HEK293 (cell line): ENCODE data around the gene EFNB1.

ENCODE experiments used
- FEZF1 ChIP-seq: fragments of 450-650 bp; formaldehyde crosslinking; IDR thresholded peaks from 2 replicates; pipeline ENCODE4 v1.5.1; 2016; ENCODE audit warnings: missing biosample characterization, missing genetic modification characterization
- MYNN ChIP-seq: fragments of 450-650 bp; formaldehyde crosslinking; IDR thresholded peaks from 2 replicates; pipeline ENCODE4 v1.5.1; 2016; ENCODE audit warnings: missing biosample characterization, missing genetic modification characterization, borderline replicate concordance
- PATZ1 ChIP-seq: fragments of 450-650 bp; formaldehyde crosslinking; IDR thresholded peaks from 2 replicates; pipeline ENCODE4 v1.5.1; 2016; ENCODE audit warnings: missing biosample characterization, missing genetic modification characterization
- PRDM4 ChIP-seq: fragments of 450-650 bp; formaldehyde crosslinking; IDR thresholded peaks from 2 replicates; pipeline ENCODE4 v1.5.1; 2017; ENCODE audit warnings: missing biosample characterization, missing genetic modification characterization
- ZBTB8A ChIP-seq: fragments of 450-650 bp; formaldehyde crosslinking; IDR thresholded peaks from 2 replicates; pipeline ENCODE4 v1.5.1; 2016; ENCODE audit warnings: missing biosample characterization, missing genetic modification characterization
- ZNF354C ChIP-seq: fragments of 450-650 bp; formaldehyde crosslinking; IDR thresholded peaks from 2 replicates; pipeline ENCODE4 v1.5.1; 2016; ENCODE audit warnings: missing biosample characterization, missing genetic modification characterization, low read depth, borderline replicate concordance
- ZNF366 ChIP-seq: fragments of 450-650 bp; formaldehyde crosslinking; conservative IDR thresholded peaks from 2 replicates; pipeline ENCODE4 v1.5.1; 2016; ENCODE audit warnings: missing biosample characterization, missing genetic modification characterization
- ZNF391 ChIP-seq: fragments of 450-650 bp; formaldehyde crosslinking; IDR thresholded peaks from 2 replicates; pipeline ENCODE4 v1.5.1; 2016; ENCODE audit warnings: low read depth, missing biosample characterization, missing genetic modification characterization, borderline replicate concordance
- ZNF488 ChIP-seq: fragments of 450-650 bp; formaldehyde crosslinking; IDR thresholded peaks from 2 replicates; pipeline ENCODE4 v1.5.1; 2016; ENCODE audit warnings: missing biosample characterization, missing genetic modification characterization
- ZNF501 ChIP-seq: fragments of 450-650 bp; formaldehyde crosslinking; IDR thresholded peaks from 2 replicates; pipeline ENCODE4 v1.5.1; 2016; ENCODE audit warnings: missing biosample characterization, missing genetic modification characterization
- ZNF514 ChIP-seq: fragments of 450-650 bp; formaldehyde crosslinking; IDR thresholded peaks from 2 replicates; pipeline ENCODE4 v1.5.1; 2016; ENCODE audit warnings: missing biosample characterization, missing genetic modification characterization
- ZNF529 ChIP-seq: fragments of 450-650 bp; formaldehyde crosslinking; IDR thresholded peaks from 2 replicates; pipeline ENCODE4 v1.5.1; 2017; ENCODE audit warnings: missing genetic modification characterization, missing biosample characterization; ENCODE audit not compliant: insufficient replicate concordance
- TF ChIP-seq, protein P1 (sequence below): sonication (generic); formaldehyde crosslinking; IDR thresholded peaks from 2 replicates; pipeline ENCODE4 v1.8.1; 2022; ENCODE audit warnings: mild to moderate bottlenecking, moderate library complexity, missing genetic modification reagents
- TF ChIP-seq, protein P2 (sequence below): fragments of 450-650 bp; formaldehyde crosslinking; IDR thresholded peaks from 2 replicates; pipeline ENCODE4 v1.5.1; 2016; ENCODE audit warnings: missing biosample characterization, missing genetic modification characterization
- TF ChIP-seq, protein P3 (sequence below): fragments of 450-650 bp; formaldehyde crosslinking; IDR thresholded peaks from 2 replicates; pipeline ENCODE4 v1.5.1; 2017; ENCODE audit warnings: missing biosample characterization, missing genetic modification characterization

The EFNB1 gene

DNA sequence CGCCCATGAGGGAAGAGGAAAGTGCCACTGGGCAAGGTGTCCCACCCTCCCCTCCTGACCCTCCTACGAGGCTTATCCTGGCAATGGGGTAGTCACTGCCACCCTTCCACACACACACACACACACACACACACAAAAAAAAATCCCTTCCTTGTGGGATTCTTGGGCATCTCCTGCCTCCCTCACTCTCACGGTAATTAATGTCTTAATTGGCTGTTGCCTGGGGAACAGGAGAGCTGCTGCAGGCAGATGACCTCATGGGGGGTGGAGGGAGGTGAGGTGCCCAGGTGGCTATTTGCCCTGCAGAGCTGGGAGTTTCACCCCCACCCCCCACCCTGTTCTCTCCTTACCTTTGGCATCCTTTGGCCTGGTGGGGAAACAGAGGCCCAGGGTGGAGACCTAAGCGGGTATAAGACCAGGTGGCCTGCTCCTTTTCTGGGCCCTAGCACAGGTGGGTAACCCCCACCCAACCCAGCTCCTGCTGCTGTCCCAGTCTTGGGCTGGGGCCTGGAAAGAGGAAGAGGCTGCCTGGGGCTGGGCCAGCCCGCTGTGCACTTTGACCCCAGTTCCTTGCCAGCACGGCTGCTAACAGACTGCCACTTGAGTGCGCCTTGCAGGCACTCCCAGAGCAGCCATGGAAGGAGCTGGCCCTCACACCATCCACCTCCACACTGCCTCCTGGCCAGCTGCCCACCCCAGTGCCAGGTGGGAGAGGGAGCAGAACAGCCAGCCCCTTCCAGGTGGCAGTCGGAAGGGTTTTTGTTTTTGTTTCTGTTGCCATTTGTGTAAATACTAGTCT, 12.6 kb downstream of the EFNB1 start (continued):
- TF ChIP-seq PRDM4 (tag by site-specific recombination) (no peak), ZNF391 (tag by site-specific recombination) (no peak), ZNF366 (tag by site-specific recombination) (no peak; the same call in 1 of the 2 replicates), ZNF529 (tag by site-specific recombination) (no peak), PATZ1 (no peak), MYNN (tag by site-specific recombination) (no peak), ZNF514 (tag by site-specific recombination) (no peak), FEZF1 (no peak), ZNF501 (tag by site-specific recombination) (no peak), ZNF488 (tag by site-specific recombination) (no peak), ZNF354C (tag by site-specific recombination) (no peak), ZBTB8A (tag by site-specific recombination) (no peak)
- TF ChIP-seq, protein P1, sequence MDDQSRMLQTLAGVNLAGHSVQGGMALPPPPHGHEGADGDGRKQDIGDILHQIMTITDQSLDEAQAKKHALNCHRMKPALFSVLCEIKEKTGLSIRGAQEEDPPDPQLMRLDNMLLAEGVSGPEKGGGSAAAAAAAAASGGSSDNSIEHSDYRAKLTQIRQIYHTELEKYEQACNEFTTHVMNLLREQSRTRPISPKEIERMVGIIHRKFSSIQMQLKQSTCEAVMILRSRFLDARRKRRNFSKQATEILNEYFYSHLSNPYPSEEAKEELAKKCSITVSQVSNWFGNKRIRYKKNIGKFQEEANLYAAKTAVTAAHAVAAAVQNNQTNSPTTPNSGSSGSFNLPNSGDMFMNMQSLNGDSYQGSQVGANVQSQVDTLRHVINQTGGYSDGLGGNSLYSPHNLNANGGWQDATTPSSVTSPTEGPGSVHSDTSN = no peak
- TF ChIP-seq, protein P2, sequence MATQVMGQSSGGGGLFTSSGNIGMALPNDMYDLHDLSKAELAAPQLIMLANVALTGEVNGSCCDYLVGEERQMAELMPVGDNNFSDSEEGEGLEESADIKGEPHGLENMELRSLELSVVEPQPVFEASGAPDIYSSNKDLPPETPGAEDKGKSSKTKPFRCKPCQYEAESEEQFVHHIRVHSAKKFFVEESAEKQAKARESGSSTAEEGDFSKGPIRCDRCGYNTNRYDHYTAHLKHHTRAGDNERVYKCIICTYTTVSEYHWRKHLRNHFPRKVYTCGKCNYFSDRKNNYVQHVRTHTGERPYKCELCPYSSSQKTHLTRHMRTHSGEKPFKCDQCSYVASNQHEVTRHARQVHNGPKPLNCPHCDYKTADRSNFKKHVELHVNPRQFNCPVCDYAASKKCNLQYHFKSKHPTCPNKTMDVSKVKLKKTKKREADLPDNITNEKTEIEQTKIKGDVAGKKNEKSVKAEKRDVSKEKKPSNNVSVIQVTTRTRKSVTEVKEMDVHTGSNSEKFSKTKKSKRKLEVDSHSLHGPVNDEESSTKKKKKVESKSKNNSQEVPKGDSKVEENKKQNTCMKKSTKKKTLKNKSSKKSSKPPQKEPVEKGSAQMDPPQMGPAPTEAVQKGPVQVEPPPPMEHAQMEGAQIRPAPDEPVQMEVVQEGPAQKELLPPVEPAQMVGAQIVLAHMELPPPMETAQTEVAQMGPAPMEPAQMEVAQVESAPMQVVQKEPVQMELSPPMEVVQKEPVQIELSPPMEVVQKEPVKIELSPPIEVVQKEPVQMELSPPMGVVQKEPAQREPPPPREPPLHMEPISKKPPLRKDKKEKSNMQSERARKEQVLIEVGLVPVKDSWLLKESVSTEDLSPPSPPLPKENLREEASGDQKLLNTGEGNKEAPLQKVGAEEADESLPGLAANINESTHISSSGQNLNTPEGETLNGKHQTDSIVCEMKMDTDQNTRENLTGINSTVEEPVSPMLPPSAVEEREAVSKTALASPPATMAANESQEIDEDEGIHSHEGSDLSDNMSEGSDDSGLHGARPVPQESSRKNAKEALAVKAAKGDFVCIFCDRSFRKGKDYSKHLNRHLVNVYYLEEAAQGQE = no peak
- TF ChIP-seq, protein P3, sequence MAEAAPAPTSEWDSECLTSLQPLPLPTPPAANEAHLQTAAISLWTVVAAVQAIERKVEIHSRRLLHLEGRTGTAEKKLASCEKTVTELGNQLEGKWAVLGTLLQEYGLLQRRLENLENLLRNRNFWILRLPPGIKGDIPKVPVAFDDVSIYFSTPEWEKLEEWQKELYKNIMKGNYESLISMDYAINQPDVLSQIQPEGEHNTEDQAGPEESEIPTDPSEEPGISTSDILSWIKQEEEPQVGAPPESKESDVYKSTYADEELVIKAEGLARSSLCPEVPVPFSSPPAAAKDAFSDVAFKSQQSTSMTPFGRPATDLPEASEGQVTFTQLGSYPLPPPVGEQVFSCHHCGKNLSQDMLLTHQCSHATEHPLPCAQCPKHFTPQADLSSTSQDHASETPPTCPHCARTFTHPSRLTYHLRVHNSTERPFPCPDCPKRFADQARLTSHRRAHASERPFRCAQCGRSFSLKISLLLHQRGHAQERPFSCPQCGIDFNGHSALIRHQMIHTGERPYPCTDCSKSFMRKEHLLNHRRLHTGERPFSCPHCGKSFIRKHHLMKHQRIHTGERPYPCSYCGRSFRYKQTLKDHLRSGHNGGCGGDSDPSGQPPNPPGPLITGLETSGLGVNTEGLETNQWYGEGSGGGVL (tag by site-specific recombination) = peak; percentile 34; the same call in 1 of the 2 replicates
